Renal cortex interstitium (tissue), 11 donors: ENCODE data around the gene FAM174C. TPM values are rescaled to one million over a fixed set of nuclear protein-coding genes. Genes with fewer than 3 reads are reported as not detected.

Experiments used
- DNase-seq, 11 donors: peaks; one replicate each; pipeline ENCODE4 v3.0.0-alpha.2; 2013; ENCODE audit warnings: low read depth in 9 of 11, low spot score in 4 of 11; ENCODE audit errors: extremely low read depth in 1 of 11
- polyA plus RNA-seq, 3 donors: library from polyadenylated mRNA; unstranded; fragments of 120-200 nt; gene quantifications; one replicate each; pipeline ENCODE4 v1.2.1, GENCODE V29; 2013; ENCODE audit not compliant: insufficient read length in 3 of 3

FAM174C gene
- polyA plus RNA-seq, 3 donors: 14.8 to 25.6 (median 21.3) TPM

- no peak for DNase-seq
These were observed 7.7 kb upstream of the FAM174C start for GRCh38 chr19:1267477-1268225.

GRCh38 chr19:1268226-1269064 is 6.9 kb upstream of the FAM174C start:
- DNase-seq: no peak

- DNase-seq: peak in 10 of 11 donors; percentile 91 to 99 (median 98)
These were observed 6.3 kb upstream of the FAM174C start, which contains the start of gene CIRBP for GRCh38 chr19:1269065-1269477. TSS of gene CIRBP (plus strand) at chr19:1269332. CDS start at chr19:1270934, 1,602 bp downstream.

GRCh38 chr19:1269478-1270212 is 5.7 kb upstream of the FAM174C start:
- DNase-seq: peak in 4 of 11 donors; percentile 78 to 83 (median 81)

- DNase-seq: no peak
These were observed 5.0 kb upstream of the FAM174C start for GRCh38 chr19:1270213-1270853.

GRCh38 chr19:1270854-1271527 is 4.3 kb upstream of the FAM174C start:
- no peak for DNase-seq

GRCh38 chr19:1271528-1272422 is 3.6 kb upstream of the FAM174C start:
- no peak for DNase-seq

GRCh38 chr19:1272423-1273262 is 2.7 kb upstream of the FAM174C start:
- DNase-seq: no peak

GRCh38 chr19:1273263-1274041 is 1.9 kb upstream of the FAM174C start:
- no peak for DNase-seq

GRCh38 chr19:1274081-1274851 is 1.1 kb upstream of the FAM174C start:
- DNase-seq: no peak

GRCh38 chr19:1274852-1275259 is 474 bp upstream of the FAM174C start:
- no peak for DNase-seq

- DNase-seq: no peak
These were observed 772 bp downstream of the FAM174C start for GRCh38 chr19:1275976-1276627.

- DNase-seq: no peak
These were observed 1.3 kb downstream of the FAM174C start for GRCh38 chr19:1276628-1277022.

GRCh38 chr19:1277061-1277460 is 1.7 kb downstream of the FAM174C start:
- no peak for DNase-seq

GRCh38 chr19:1278074-1278473 is 2.7 kb downstream of the FAM174C start:
- no peak for DNase-seq
